GM13977 (cell line): ENCODE measurements around the gene SLC16A14.
"Not testable (repeated sequence)": the region's sequence is repeated elsewhere in the genome, so short reads cannot be mapped to it uniquely, and the experiment has no call there.

Experiments used
- DNase-seq: peaks from one replicate; pipeline ENCODE4 v3.0.0; 2012; ENCODE audit warnings: low spot score
- CTCF ChIP-seq: IDR thresholded peaks from 2 replicates; pipeline ENCODE4 v1.5.1; 2012; ENCODE audit warnings: mild to moderate bottlenecking, control low read depth; ENCODE audit not compliant: insufficient read depth; ENCODE audit errors: extremely low read depth, missing control alignments
- in situ Hi-C: fragments of 300-500 bp; cut with MboI; formaldehyde crosslinking; loops from one replicate; pipeline ENCODE4 v1.12.0; 2022; ENCODE audit warnings: low sequenced_read_pairs, low pct_unique_long_range_greater_than_20kb, mixed read lengths, inconsistent platforms; ENCODE audit not compliant: unreplicated experiment

The SLC16A14 gene

GRCh38 chr2:230068651-230069055 is at the start of gene SLC16A14:
TSS of gene SLC16A14 (minus strand) at chr2:230068924. CDS start at chr2:230059352, 9,572 bp downstream.
- in situ Hi-C loops, result no loop called here
- peak; percentile 30 for DNase-seq
- peak; percentile 36 for TF ChIP-seq CTCF

GRCh38 chr2:230106771-230107170 is 38.0 kb upstream of the SLC16A14 start:
- in situ Hi-C loops, result no loop called here
- no peak for DNase-seq
- no peak for TF ChIP-seq CTCF

GRCh38 chr2:230101967-230102366 is 33.2 kb upstream of the SLC16A14 start:
- in situ Hi-C loops, DNase-seq: not testable (repeated sequence)

- TF ChIP-seq CTCF, result no peak
- in situ Hi-C loops, result no loop called here
- no peak for DNase-seq
Observed at GRCh38 chr2:230097841-230098240, 29.1 kb upstream of the SLC16A14 start.

GRCh38 chr2:230097424-230097823 is 28.7 kb upstream of the SLC16A14 start:
- no peak for TF ChIP-seq CTCF
- in situ Hi-C loops, result no loop called here
- DNase-seq, result no peak

GRCh38 chr2:230090967-230091366 is 22.2 kb upstream of the SLC16A14 start:
- in situ Hi-C loops, result no loop called here
- no peak for DNase-seq
- TF ChIP-seq CTCF, result no peak

GRCh38 chr2:230085201-230085600 is 16.5 kb upstream of the SLC16A14 start:
- DNase-seq, result no peak
- in situ Hi-C loops, result no loop called here
- TF ChIP-seq CTCF, result no peak
